GM19023 (cell line): ENCODE results near the gene OR10T2.
"Not testable (repeated sequence)": the region's sequence is repeated elsewhere in the genome, so short reads cannot be mapped to it uniquely, and the experiment has no call there.

ENCODE experiments used
- ATAC-seq: cut with Tn5 transposase; IDR thresholded peaks from one replicate; pipeline ENCODE4 v1.9.1; 2021; ENCODE audit warnings: mild to moderate bottlenecking, moderate library complexity; ENCODE audit not compliant: unreplicated experiment

OR10T2 gene, protein sequence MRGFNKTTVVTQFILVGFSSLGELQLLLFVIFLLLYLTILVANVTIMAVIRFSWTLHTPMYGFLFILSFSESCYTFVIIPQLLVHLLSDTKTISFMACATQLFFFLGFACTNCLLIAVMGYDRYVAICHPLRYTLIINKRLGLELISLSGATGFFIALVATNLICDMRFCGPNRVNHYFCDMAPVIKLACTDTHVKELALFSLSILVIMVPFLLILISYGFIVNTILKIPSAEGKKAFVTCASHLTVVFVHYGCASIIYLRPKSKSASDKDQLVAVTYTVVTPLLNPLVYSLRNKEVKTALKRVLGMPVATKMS

DNA sequence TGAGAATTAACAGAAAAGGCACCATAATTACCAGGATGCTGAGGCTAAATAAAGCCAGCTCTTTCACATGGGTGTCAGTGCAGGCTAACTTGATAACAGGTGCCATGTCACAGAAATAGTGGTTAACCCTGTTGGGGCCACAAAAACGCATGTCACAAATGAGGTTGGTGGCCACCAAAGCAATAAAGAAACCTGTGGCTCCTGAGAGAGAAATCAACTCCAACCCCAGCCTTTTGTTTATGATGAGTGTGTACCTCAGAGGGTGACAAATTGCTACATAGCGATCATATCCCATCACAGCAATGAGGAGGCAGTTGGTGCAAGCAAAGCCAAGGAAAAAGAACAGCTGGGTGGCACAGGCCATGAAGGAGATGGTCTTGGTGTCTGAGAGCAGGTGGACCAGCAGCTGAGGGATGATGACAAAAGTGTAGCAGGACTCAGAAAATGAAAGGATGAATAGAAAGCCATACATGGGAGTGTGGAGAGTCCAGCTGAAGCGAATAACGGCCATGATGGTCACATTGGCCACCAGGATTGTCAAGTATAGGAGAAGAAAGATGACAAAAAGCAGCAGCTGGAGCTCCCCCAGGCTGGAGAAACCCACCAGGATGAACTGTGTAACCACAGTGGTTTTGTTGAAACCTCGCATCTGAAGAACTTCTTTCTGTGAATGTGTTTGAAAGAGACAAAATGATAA lies at the start of gene OR10T2:
Gene OR10T2 (minus strand): TSS at position 649 of the 697 bp plus-strand sequence. CDS start 0 bp downstream, at position 649.
- no peak for ATAC-seq

DNA sequence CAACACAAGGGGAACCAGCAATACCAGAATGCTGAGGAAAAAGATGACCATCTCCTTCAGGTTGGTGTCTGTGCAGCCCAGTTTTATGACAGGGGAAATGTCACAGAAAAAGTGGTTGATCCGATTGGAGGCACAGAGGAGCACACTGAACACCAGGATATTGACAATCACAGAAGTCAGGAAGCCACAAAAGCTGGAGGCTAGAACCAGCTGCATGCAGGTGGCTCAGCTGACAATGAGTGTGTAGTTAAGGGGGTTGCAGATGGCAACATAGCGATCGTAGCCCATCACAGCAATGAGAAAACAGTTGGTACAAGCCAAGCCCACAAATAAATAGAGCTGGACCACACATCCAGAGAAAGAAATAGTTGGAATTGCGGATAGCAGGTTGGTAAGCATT lies 46.1 kb upstream of the OR10T2 start:
- ATAC-seq = no peak

DNA sequence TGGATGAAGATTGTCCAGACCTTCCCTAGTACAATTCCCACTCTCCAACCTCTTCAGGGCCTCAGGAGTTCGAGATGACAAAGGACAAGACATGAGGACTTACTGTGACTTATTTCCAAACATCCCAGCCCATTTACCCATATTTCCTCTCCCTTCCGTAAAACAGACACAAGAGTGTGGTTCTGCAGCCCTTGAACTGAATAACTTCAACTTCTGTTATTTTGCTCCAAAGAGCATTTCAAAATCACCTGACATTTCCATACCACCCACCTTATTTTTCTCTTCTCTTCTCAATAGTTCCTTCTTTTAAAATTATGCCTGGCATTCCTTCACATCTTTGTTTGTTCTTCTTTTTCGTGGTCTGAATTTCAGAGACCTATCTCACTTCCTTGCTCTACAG lies 35.5 kb upstream of the OR10T2 start:
- no peak for ATAC-seq

DNA sequence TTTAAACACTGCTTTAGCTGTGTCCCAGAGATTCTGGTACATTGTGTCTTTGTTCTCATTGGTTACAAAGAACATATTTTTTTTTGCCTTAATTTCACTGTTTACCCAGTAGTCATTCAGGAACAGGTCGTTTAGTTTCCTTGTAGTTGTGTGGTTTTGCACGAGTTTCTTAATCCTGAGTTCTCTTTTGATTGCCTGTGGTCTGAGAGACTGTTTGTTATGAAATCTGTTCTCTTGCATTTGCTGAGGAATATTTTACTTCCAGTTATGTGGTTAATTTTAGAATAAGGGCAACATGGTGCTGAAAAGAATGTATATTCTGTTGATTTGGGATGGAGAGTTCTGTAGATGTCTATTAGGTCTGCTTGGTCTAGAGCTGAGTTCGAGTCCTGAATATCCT lies 30.9 kb upstream of the OR10T2 start:
- ATAC-seq = not testable (repeated sequence)

DNA sequence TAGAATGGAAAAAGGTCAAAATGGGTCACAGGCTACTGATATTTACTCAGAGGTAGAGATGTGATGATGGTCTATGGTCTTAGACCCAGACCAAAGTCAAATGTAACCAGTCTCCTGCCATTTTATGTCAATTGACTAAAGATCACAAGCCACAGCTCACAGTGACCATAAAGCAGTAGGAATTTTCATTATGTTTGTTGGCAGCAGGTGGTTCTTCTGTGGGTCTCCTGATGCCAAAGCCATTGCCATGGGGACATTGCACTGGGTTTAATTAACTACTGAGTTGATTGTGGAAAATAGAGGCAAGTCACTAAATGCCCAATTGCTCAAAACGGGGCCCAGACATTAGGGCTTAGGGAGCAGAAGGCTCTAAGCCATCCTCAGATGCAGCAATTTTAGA lies 26.9 kb upstream of the OR10T2 start, which contains the start of gene OR10K2:
Gene OR10K2 (minus strand): TSS at position 101 of the 400 bp plus-strand sequence. CDS start 5,371 bp downstream, outside the sequence.
- ATAC-seq = no peak

DNA sequence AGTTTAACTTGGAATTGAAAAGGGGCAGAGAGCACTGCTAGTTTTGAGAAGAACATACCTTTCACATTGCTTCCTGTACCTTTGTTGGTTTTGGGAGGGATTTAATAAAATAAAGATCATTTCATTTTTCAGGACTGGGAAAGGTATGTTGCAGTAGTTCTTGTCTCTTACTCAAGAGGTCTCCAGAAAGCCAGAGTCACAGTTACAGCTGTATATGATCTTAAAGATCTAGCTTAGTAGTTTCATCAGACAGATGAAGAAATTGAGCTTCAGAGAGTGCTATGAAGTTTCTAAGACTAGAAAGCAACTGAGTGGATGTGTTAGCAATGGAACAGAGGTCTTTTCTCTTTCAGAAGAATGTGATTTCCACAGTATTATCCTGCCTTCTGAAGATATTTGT lies 25.8 kb upstream of the OR10T2 start:
- no peak for ATAC-seq

DNA sequence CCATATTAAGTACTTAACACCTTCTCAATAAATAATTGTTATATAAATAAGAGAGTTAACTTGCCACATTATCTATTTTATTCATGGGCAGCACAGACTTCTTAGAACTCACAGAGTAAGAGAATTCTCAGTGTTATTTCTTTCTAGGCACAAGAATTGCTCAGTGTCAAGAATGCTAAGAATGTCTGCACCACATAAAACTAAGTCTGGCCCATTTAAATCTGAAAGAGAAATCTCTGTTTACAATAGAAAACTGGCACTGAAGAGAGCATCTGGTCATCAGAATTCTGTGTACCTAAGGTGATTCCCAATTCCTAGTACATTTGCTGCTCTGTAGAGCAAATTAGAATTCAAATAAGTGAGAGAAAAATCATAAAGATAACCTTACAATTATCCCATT lies 22.9 kb upstream of the OR10T2 start:
- ATAC-seq = no peak

DNA sequence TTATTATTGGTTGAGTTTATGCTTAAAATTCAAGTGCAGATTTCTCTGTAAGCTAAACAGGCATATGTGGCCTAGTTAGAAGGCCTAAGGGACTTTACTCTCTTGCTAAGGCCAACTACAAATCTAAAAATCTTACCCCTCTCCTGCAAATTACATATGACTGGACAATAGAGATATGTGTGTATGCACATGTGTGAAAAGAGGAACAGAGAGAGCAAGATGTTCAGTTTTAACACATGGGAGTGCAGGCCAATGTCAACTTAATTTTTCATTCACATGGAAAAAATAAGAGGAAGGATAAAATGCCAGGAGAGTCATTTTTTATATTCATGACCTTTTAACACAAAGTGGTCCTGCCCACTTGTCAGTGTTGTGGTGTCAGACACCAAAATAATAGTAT lies 18.3 kb upstream of the OR10T2 start:
- ATAC-seq = no peak

DNA sequence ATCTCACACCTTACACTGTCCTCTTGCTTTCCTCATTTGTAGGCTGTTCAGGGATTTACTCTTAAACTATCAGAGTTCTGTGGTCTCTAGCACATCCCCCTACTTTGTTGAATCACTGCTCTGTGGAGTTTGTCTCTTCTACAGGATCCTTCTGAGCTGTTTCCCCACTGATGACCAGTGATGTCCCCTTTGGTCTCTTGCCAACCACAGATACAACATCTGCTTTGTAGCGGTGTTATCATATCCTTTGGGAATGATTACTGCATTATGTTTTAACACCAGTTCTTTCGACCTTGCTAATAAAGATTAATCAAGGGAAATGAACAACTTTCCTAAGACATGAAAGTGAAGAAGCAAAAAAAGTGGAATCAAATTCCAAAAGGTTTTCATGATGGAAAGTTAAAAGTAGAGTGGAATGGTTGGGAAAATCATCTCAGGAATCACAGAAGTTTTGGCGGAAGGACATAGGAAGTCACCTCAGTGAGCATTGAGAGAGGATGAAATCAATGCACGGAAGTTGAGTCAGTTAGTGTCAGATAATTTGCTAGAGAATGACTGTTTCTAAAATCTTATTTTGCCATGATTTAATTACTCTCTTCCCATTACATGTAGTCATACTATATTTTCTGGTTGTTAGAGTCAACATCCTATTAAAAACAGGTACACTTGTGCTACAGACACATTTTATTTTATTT lies 15.5 kb upstream of the OR10T2 start:
- no peak for ATAC-seq

DNA sequence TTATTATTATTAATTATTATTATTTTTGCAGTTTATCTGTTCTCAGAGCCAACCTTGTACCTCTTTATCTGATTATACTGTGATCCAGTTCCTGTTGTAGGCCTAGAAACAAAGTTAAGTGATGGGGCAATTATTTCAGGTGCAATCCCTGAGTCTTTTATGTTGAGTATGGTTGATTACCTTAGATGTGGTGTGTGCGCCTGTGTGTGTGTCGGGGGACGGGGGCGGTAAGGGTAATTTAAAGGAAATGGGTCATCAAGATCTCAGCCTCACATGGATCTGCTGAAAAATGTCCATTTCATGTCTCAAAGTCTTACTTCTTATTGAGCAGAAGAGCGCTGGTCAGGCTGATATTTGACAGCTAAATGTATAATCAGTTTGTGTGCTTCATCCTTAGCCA lies 7.8 kb upstream of the OR10T2 start:
- no peak for ATAC-seq

DNA sequence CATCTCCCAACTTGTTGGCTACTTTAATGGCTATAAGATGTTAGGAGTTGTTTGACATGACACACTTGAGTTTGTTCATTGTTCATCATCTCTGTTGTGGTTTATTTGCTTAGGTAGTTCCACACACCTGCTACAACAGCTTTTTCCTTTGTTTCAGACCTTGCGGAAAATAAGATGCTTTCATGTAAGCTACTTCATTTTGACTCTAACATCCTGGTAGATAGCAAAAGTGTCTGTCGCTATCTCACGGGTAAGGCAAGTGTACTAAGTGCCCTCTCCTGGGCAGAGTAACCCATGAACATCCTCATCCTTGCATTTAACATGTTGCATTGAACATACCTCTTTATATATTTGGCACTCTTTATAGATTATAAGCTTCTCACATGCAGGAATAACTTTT lies 1.6 kb upstream of the OR10T2 start:
- no peak for ATAC-seq

DNA sequence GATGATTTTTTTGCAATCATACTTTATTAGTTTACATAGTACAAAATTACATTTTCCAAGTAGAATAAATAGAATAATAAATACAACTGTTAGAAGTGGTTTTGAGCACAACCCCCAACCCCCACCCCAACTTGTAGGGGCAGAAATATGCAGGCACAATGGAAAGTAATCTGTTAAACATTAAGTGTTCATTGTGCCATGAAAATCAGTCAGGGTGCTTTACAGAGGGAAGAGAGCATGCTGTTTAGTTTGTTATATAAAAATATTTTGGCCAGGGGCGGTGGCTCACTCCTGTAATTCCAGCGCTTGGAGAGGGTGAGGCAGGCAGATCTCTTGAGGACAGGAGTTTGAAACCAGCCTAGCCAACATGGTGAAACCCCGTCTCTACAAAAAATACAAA lies 2.6 kb downstream of the OR10T2 start:
- ATAC-seq = no peak

DNA sequence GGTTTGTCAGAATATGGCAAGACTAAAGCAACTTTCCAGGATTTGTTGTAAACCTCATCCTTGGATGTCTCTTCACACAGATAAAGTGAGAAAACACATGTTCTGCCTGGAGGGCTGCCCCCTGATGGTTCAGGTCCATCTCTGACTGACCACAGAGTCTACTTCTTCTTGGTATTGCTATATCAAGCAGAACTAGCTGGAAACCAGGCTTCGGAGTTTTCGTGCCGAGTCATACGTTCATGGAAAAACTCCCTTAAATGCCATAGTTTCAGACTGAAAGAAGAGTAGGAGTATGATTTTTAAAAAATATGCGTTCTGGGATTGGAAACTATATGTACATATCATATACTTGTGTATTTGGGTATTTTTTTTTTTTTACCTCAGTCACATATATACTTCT lies 5.8 kb downstream of the OR10T2 start:
- ATAC-seq = no peak

DNA sequence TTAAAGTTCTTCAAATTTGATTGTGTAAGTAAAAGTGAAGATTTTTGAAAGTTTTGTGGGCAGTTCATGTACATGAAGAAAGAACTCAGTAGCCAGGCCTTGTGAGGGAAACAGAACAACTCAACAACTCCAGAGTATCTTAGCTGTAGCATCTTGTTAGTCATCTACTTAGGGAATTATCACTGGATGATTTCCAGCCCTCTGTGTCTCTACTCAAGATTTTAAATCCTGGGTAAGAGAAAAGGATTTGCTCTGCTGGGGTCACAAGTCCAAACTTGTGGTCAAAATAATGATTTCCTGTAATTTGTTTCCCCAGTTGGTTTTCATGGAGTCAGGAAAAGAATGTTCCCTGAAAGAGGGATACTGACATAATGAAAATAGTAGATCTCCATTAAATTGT lies 8.2 kb downstream of the OR10T2 start:
- ATAC-seq = no peak

DNA sequence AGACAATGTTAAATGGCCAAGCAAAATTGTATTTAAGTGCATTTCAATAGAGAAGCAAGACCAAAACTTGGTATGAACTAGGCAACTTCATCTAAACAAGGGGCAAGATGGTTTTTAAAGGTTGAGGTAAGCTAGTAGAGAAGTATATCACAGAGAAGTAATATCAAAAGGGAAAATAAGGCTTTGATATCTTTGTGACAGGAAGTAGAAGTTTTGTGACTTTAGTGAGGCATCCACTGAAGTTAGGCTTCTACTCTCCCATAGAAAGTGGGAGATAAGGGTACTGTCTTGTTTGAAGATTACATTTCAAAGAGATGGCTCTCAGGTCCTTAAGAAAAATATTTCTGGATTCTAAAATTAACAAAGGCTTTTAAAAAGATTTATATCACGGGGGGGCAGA lies 8.9 kb downstream of the OR10T2 start:
- no peak for ATAC-seq

DNA sequence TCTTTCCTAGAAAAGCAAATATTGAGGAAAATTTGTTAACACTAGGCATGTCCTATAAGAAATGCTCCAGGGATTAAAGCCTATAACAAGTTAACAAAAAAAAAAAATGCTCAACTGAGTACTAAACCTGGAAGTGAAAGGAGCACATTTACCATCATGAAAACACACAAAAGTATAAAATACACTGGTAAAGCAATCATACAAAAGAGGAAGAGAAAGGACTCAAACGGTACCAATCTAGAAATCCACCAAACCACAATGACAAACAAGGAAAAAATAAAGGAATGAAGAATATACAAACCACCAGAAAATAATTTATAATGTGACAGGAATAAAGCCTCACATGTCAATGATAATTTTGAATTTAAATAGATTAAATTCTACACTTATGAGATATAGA lies 24.4 kb downstream of the OR10T2 start:
- ATAC-seq = no peak

DNA sequence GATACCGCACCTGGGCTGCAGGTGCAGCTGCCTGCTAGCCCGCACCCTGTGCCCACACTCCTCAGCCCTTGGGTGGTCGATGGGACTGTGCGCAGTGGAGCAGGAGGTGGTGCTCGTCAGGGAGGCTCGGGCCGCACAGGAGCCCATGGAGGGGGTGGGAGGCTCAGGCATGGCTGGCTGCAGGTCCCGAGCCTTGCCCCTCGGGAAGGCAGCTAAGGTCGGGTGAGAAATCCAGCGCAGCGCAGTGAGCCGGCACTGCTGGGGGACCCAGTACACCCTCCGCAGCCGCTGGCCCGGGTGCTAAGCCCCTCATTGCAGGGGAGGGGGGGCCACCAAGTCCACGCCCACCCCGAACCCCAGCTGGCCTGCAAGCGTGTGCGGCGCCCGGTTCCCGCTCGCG lies 25.2 kb downstream of the OR10T2 start:
- not testable (repeated sequence) for ATAC-seq

DNA sequence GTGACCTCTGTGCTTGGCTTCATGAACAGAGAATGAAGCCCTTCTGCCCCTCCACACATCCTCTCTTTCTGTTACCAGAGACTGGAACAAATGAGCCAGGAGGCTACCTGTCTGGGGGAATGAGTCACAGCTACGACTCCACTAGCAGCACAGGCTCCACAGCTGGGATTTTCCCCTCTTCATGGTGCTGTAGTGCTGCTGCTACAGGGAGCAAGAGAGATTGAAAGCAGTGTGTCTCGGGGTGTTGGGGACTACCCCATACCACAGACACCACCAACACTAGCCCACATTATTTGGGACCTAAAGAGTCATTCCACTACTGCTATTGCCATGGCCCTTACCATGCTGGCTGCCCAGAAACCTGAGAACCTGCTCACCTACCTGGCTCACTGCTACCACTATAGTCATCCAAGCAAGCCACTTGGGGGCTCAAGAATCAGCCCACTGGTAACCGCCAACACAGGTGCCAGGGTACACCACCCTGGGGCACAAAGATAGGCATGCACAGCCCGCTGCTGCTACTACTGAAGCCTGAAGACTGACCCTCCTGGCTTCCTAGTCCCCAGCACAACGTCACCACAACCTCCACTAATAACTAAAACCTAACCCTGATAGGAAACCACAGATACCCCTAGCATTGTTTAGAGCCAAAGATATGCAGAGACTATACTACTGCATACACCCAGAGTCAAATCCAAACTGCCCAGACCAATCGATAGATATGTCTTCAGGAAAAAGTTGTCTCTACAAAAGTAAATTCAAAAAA lies 27.9 kb downstream of the OR10T2 start:
- ATAC-seq = peak; percentile 97

DNA sequence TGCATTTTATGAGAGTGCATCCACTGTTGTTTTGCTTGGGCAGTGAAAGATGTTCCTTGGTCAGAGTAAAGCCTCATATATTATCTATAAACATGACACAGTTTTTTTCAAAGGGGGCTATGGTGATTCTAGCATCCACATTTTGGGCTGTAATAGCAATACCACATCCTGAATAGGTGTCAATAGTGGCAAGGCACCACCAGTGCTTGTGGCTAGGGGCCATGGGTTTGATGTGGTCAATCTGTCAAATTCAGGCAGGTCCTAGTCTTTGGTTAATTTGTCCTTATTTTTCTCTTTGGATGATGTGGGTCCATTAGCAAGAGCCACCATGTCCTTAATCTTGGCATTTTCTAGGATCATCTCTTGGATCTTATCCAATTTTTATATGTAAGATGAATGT lies 32.5 kb downstream of the OR10T2 start:
- no peak for ATAC-seq

DNA sequence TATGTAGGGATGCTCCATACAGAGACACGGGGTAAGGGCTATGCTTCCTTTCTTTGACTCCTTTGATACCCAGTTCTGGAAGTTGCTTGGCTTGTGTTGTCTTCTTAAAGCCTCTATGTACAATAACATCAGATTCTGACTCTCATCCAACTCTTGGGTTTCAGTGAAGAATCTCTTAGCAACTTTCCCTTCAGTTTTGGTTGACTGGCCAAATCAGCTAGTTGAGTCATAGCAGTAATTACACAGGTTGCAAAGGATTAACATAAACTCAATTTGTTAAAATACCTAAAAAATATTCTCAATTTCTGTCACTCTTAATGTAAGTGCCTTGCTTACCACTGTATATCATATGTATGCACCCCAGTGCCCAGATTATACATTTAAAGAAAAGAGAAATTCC lies 36.3 kb downstream of the OR10T2 start:
- ATAC-seq = no peak

DNA sequence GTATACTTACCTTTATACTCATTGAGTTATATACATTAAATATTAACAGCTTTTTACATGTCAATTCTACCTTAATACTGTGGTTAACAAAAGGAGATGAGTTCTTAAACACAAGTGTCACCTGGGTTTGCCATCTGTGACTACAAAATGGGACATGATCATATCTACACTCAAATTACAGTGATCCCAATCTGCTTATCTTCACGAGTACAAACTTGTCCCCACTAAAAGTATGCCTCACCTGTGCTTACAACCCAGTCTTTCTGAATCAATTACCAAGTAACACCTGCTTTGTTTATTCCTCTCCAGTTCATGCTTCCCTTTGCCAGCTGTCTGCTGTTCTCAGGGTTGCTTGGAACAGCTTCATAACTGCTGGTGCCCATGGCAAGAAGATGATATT lies 36.8 kb downstream of the OR10T2 start:
- ATAC-seq = no peak
